Activated CD8-positive, alpha-beta T cell treated with anti-CD3 and anti-CD28 coated beads for 36 hours (primary cell): ENCODE data around the gene TIE1. TPM values are rescaled to one million over a fixed set of nuclear protein-coding genes. Genes with fewer than 3 reads are reported as not detected.

Experiments used
- ATAC-seq: fragments of 200-7000 bp; cut with Tn5 transposase; one replicate; pipeline ENCODE4 v1.10.0; 2021; ENCODE audit warnings: mild to moderate bottlenecking, moderate library complexity
- CTCF ChIA-PET: fragments of 350-600 bp; sonication (Branson Sonifier 250); formaldehyde crosslinking; loops from one replicate; lab custom pipeline; 2021; ENCODE audit warnings: antibody characterized with exemption; lab: Charles Lee
- POLR2A ChIA-PET: fragments of 350-600 bp; sonication (Branson Sonifier 250); formaldehyde crosslinking; loops from one replicate; lab custom pipeline; 2021; ENCODE audit warnings: antibody characterized with exemption; lab: Charles Lee
- DNase-seq: peaks from one replicate; pipeline ENCODE4 v3.0.0-alpha.2; 2020
- H3K27ac Mint-ChIP-seq: one replicate; pipeline ENCODE4 v1.8.0; 2021; ENCODE audit warnings: mild to moderate bottlenecking, mixed read lengths
- H3K27me3 Mint-ChIP-seq: one replicate; pipeline ENCODE4 v1.8.0; 2021; ENCODE audit warnings: mixed read lengths
- H3K36me3 Mint-ChIP-seq: one replicate; pipeline ENCODE4 v1.8.0; 2021; ENCODE audit warnings: low read depth, mixed read lengths
- H3K4me1 Mint-ChIP-seq: one replicate; pipeline ENCODE4 v1.8.0; 2021; ENCODE audit warnings: low read depth, mixed read lengths
- H3K4me3 Mint-ChIP-seq: one replicate; pipeline ENCODE4 v1.8.0; 2021; ENCODE audit warnings: mild to moderate bottlenecking, moderate library complexity, mixed read lengths
- H3K9me3 Mint-ChIP-seq: one replicate; pipeline ENCODE4 v1.8.0; 2021; ENCODE audit warnings: mixed read lengths
- CTCF ChIP-seq: fragments of 200-600 bp; IDR thresholded peaks from one replicate; pipeline ENCODE4 v1.8.0; 2022; ENCODE audit warnings: antibody characterized with exemption, mild to moderate bottlenecking
- intact Hi-C: fragments of 100-400 bp; cut with micrococcal nuclease; formaldehyde crosslinking; loops from one replicate; pipeline ENCODE4 v1.10.0; 2022
- total RNA-seq, 2 experiments: library from RNA; stranded (reverse); gene quantifications; one replicate each; pipeline ENCODE4 v1.2.3, GENCODE V29; 2021

Gene TIE1
- total RNA-seq, 2 experiments from 2014 or later, result 0.25 TPM; not detected in 1

- Mint-ChIP-seq H3K9me3 (no peaks in the 10 kb centered on the region), H3K27ac (no peak overlapping the region), H3K4me3 (no peak overlapping the region), H3K4me1 (no peaks in the 10 kb centered on the region), H3K36me3 (no peaks in the 10 kb centered on the region), H3K27me3 (no peaks in the 10 kb centered on the region)
- DNase-seq (no peak), ATAC-seq (no peak)
- ChIA-PET CTCF (no interaction called here), POLR2A (no interaction called here)
- intact Hi-C loops, result no loop called here
- no peak for TF ChIP-seq CTCF
Measured at GRCh38 chr1:43311521-43311920, 10.7 kb downstream of the TIE1 start.

- ChIA-PET POLR2A (no interaction called here), CTCF (no interaction called here)
- TF ChIP-seq CTCF, result no peak
- DNase-seq (no peak), ATAC-seq (no peak)
- no peak overlapping the region for H3K4me3 Mint-ChIP-seq
- no peaks in the 10 kb centered on the region for H3K27me3 Mint-ChIP-seq
- no peaks in the 10 kb centered on the region for H3K4me1 Mint-ChIP-seq
- H3K27ac Mint-ChIP-seq, result no peak overlapping the region
- no peaks in the 10 kb centered on the region for H3K9me3 Mint-ChIP-seq
- intact Hi-C loops, result no loop called here
- H3K36me3 Mint-ChIP-seq, result no peaks in the 10 kb centered on the region
Measured at GRCh38 chr1:43312212-43312623, 11.4 kb downstream of the TIE1 start.

- intact Hi-C loops, result no loop called here
- Mint-ChIP-seq H3K27me3 (no peaks in the 10 kb centered on the region), H3K4me1 (peaks cover under 1% of the 10 kb centered on the region), H3K4me3 (no peak overlapping the region), H3K36me3 (no peaks in the 10 kb centered on the region), H3K9me3 (no peaks in the 10 kb centered on the region), H3K27ac (no peak overlapping the region)
- TF ChIP-seq CTCF, result no peak
- DNase-seq (no peak), ATAC-seq (no peak)
- POLR2A ChIA-PET, result no interaction called here
- CTCF ChIA-PET, result no interaction called here
Measured at GRCh38 chr1:43312663-43313515, 12.1 kb downstream of the TIE1 start.

GRCh38 chr1:43313771-43314170 lies 13.0 kb downstream of the TIE1 start:
- DNase-seq (no peak), ATAC-seq (no peak)
- TF ChIP-seq CTCF, result no peak
- peaks cover 4% of the 10 kb centered on the region for H3K4me1 Mint-ChIP-seq
- POLR2A ChIA-PET, result no interaction called here
- H3K27ac Mint-ChIP-seq, result no peak overlapping the region
- intact Hi-C loops, result no loop called here
- no peaks in the 10 kb centered on the region for H3K9me3 Mint-ChIP-seq
- no peaks in the 10 kb centered on the region for H3K36me3 Mint-ChIP-seq
- H3K4me3 Mint-ChIP-seq, result no peak overlapping the region
- H3K27me3 Mint-ChIP-seq, result no peaks in the 10 kb centered on the region
- CTCF ChIA-PET, result no interaction called here

GRCh38 chr1:43314233-43314632 lies 13.5 kb downstream of the TIE1 start:
- Mint-ChIP-seq H3K27ac (no peak overlapping the region), H3K27me3 (no peaks in the 10 kb centered on the region), H3K4me3 (no peak overlapping the region), H3K9me3 (no peaks in the 10 kb centered on the region), H3K4me1 (peaks cover 4% of the 10 kb centered on the region), H3K36me3 (no peaks in the 10 kb centered on the region)
- ChIA-PET CTCF (no interaction called here), POLR2A (no interaction called here)
- no peak for ATAC-seq
- no peak for TF ChIP-seq CTCF
- no peak for DNase-seq
- intact Hi-C loops, result no loop called here
